ENCODE measurements around the gene MTTP. TPM values are rescaled to one million over a fixed set of nuclear protein-coding genes. Genes with fewer than 3 reads are reported as not detected.

MTTP gene
- total RNA-seq, 1 donor from 2014 or later, result 11.1 TPM

- H3K4me3 Mint-ChIP-seq, result no peak overlapping the region
- H3K36me3 Mint-ChIP-seq (ENCODE audit: low read depth), result no peaks in the 10 kb centered on the region
- H3K27ac Mint-ChIP-seq (ENCODE audit: unreplicated experiment), result no peak overlapping the region
- peaks cover 5% of the 10 kb centered on the region for H3K4me1 Mint-ChIP-seq
- H3K27me3 Mint-ChIP-seq (ENCODE audit: low read depth), result no peaks in the 10 kb centered on the region
- TF ChIP-seq CTCF (conservative IDR thresholded peaks at IDR 0.05), result no peak
- DNase-seq (ENCODE audit: low read depth, low spot score), result no peak
- no peaks in the 10 kb centered on the region for H3K9me3 Mint-ChIP-seq
Measured at GRCh38 chr4:99655308-99656081, 80.9 kb downstream of the MTTP start.

DNA sequence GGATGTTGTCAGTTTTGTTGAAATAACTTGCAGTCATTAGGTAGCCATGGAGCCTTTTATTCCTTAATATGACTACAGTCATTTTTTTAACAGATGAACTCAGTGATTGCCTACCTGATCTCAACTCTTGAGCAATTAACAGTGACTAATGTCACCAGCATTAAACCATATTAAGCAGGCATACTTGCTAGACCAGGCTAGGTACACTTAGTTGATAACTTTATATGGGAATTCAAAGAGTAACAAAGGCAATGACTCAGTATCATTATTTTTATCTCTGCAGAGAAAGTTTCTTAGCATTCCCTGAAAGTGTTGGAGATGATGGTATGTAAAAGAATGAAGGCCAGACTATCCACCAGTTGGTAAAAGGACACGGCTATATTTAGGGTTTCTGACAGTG is 83.2 kb downstream of the MTTP start, which contains the start of gene C4orf54:
TSS of gene C4orf54 (minus strand) at position 31 of the 400 bp plus-strand sequence. CDS start 3,180 bp downstream, outside the sequence.
- H3K27me3 Mint-ChIP-seq (ENCODE audit: low read depth), result no peaks in the 10 kb centered on the region
- no peak within 1 kb of the TSS for H3K4me3 Mint-ChIP-seq
- H3K27ac Mint-ChIP-seq (ENCODE audit: unreplicated experiment), result no peak within 1 kb of the TSS
- peaks cover 11% of the 10 kb centered on the region for H3K4me1 Mint-ChIP-seq
- H3K9me3 Mint-ChIP-seq, result no peaks in the 10 kb centered on the region
- no peak for TF ChIP-seq CTCF (conservative IDR thresholded peaks at IDR 0.05)
- no peak for DNase-seq (ENCODE audit: low read depth, low spot score)
- H3K36me3 Mint-ChIP-seq (ENCODE audit: low read depth), result no peaks in the 10 kb centered on the region

DNA sequence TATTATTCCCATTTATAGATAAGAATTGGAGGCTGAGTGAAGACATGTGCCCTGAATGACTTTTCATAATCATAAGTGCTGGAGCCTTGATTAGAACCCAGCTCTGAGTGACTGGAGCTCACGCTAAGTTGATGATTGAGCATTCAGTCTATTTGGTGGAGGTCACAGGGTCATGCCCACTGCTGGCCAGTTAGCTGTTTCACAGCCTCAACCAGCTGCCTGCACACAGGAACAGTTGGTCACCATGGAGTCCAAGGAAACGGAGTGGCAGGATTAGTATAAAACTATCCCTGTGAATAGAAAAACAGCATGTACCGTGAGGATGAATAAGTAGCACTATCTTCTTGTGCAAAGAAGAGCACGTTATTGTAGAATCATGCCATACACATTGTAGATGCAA is 84.0 kb downstream of the MTTP start:
- no peak overlapping the region for H3K27ac Mint-ChIP-seq (ENCODE audit: unreplicated experiment)
- H3K9me3 Mint-ChIP-seq, result no peaks in the 10 kb centered on the region
- H3K4me3 Mint-ChIP-seq, result no peak overlapping the region
- H3K36me3 Mint-ChIP-seq (ENCODE audit: low read depth), result no peaks in the 10 kb centered on the region
- peaks cover 16% of the 10 kb centered on the region for H3K4me1 Mint-ChIP-seq
- no peak for DNase-seq (ENCODE audit: low read depth, low spot score)
- H3K27me3 Mint-ChIP-seq (ENCODE audit: low read depth), result no peaks in the 10 kb centered on the region
- TF ChIP-seq CTCF (conservative IDR thresholded peaks at IDR 0.05), result no peak

DNA sequence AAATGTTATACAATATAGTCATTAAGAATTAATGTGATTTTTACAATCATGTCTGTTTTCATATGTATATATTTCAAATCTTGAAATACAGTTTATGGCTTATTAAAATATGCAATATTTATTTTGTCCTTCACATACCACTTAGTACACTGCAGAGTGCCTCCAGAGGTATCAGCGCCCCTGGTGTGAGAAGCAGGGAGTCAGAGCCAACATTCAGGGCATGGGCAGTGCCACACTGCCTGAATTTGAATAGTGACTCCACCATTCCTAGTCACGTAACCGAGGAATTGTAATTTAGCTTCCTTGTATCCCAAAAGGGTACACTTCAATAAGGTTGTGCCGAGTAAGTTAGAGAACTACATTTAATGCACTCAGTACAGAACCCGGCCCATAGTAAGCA is 87.3 kb downstream of the MTTP start:
- Mint-ChIP-seq H3K27ac (ENCODE audit: unreplicated experiment) (no peak overlapping the region), H3K4me3 (no peak overlapping the region), H3K4me1 (peaks cover 26% of the 10 kb centered on the region), H3K36me3 (ENCODE audit: low read depth) (no peaks in the 10 kb centered on the region), H3K9me3 (no peaks in the 10 kb centered on the region), H3K27me3 (ENCODE audit: low read depth) (no peaks in the 10 kb centered on the region)
- DNase-seq (ENCODE audit: low read depth, low spot score), result no peak
- no peak for TF ChIP-seq CTCF (conservative IDR thresholded peaks at IDR 0.05)

- Mint-ChIP-seq H3K27me3 (ENCODE audit: low read depth) (no peaks in the 10 kb centered on the region), H3K27ac (ENCODE audit: unreplicated experiment) (no peak overlapping the region), H3K4me3 (no peak overlapping the region), H3K9me3 (peaks cover 2% of the 10 kb centered on the region), H3K36me3 (ENCODE audit: low read depth) (no peaks in the 10 kb centered on the region), H3K4me1 (peaks cover 21% of the 10 kb centered on the region)
- DNase-seq (ENCODE audit: low read depth, low spot score), result no peak
- TF ChIP-seq CTCF (conservative IDR thresholded peaks at IDR 0.05), result no peak
Measured at GRCh38 chr4:99664716-99665115, 90.1 kb downstream of the MTTP start.

Measured in neural crest cell (in vitro differentiated cells).